ENCODE results near the gene PTBP1.

Gene PTBP1

GRCh38 chr19:831407-832369, 34.4 kb downstream of the PTBP1 start:
- Histone ChIP-seq H2BK15ac (ENCODE audit: low read length) (no peak overlapping the region), H3K18ac (ENCODE audit: low read length) (peak overlapping the region; percentile 35), H2AK5ac (ENCODE audit: low read depth, low read length) (peak overlapping the region; percentile 90), H2BK12ac (ENCODE audit: low read length) (no peak overlapping the region), H3K27me3 (ENCODE audit: control insufficient read depth in 3 of 3, insufficient read depth in 3 of 3, low read depth in 1 of 3, low read length in 3 of 3) (no peaks in the 10 kb centered on the region), H3K9ac (ENCODE audit: low read depth, low read length, poor library complexity) (no peak overlapping the region), H3K23ac (ENCODE audit: low read depth, low read length, poor library complexity) (no peak overlapping the region), H3K4me2 (ENCODE audit: insufficient read depth, low read length, poor library complexity, severe bottlenecking) (no peak overlapping the region), H3K9me3 (replicated peaks in 1 of 2; ENCODE audit: control insufficient read depth in 2 of 2, insufficient read depth in 1 of 2, low read depth in 1 of 2, low read length in 2 of 2) (no peaks in the 10 kb centered on the region), H2BK5ac (ENCODE audit: low read length) (peak overlapping the region; percentile 66), H3K4ac (ENCODE audit: low read length) (no peak overlapping the region), H3K14ac (ENCODE audit: low read length) (no peak overlapping the region), H3K36me3 (replicated peaks in 1 of 2; ENCODE audit: control insufficient read depth in 2 of 2, insufficient read depth in 2 of 2, low read length in 2 of 2) (no peaks in the 10 kb centered on the region), H4K8ac (ENCODE audit: low read depth, low read length) (no peak overlapping the region), H3K4me1 (ENCODE audit: control insufficient read depth in 2 of 2, insufficient read depth in 1 of 2, low read depth in 1 of 2, low read length in 2 of 2) (peaks cover 0 to 3% of the 10 kb centered on the region in 2 donors), H2AFZ (ENCODE audit: low read length) (no peak overlapping the region), H3K79me1 (ENCODE audit: low read depth, low read length) (no peaks in the 10 kb centered on the region), H2BK120ac (ENCODE audit: low read depth, low read length) (peak overlapping the region; percentile 61), H3K4me3 (ENCODE audit: low read length in 2 of 2) (no peak overlapping the region), H4K91ac (ENCODE audit: low read depth, low read length, poor library complexity) (no peak overlapping the region), H3K27ac (replicated peaks; ENCODE audit: low read length) (no peak overlapping the region)
- WGBS, 2 donors (ENCODE audit: extremely low coverage in 2 of 2, insufficient read length in 2 of 2, insufficient replicate concordance in 1 of 2): no CpG with 5 or more reads among the region's 38 CpGs
- no peak for DNase-seq (ENCODE audit: low spot score)

GRCh38 chr19:834216-834615, 37.0 kb downstream of the PTBP1 start:
- no peak overlapping the region for H2BK5ac ChIP-seq (ENCODE audit: low read length)
- no peak overlapping the region for H3K4ac ChIP-seq (ENCODE audit: low read length)
- WGBS, 2 donors (ENCODE audit: extremely low coverage in 2 of 2, insufficient read length in 2 of 2, insufficient replicate concordance in 1 of 2): no CpG with 5 or more reads among the region's 24 CpGs
- no peaks in the 10 kb centered on the region for H3K36me3 ChIP-seq (replicated peaks in 1 of 2; ENCODE audit: control insufficient read depth in 2 of 2, insufficient read depth in 2 of 2, low read length in 2 of 2)
- H2AFZ ChIP-seq (ENCODE audit: low read length): peak overlapping the region; percentile 66
- peak overlapping the region; percentile 92 for H2BK15ac ChIP-seq (ENCODE audit: low read length)
- H3K9me3 ChIP-seq (replicated peaks in 1 of 2; ENCODE audit: control insufficient read depth in 2 of 2, insufficient read depth in 1 of 2, low read depth in 1 of 2, low read length in 2 of 2): no peaks in the 10 kb centered on the region
- H3K14ac ChIP-seq (ENCODE audit: low read length): peak overlapping the region; percentile 82
- no peak overlapping the region for H3K27ac ChIP-seq (replicated peaks; ENCODE audit: low read length)
- no peak overlapping the region for H2AK5ac ChIP-seq (ENCODE audit: low read depth, low read length)
- peak overlapping the region; percentile 90 for H2BK12ac ChIP-seq (ENCODE audit: low read length)
- H3K4me2 ChIP-seq (ENCODE audit: insufficient read depth, low read length, poor library complexity, severe bottlenecking): no peak overlapping the region
- H3K9ac ChIP-seq (ENCODE audit: low read depth, low read length, poor library complexity): peak overlapping the region; percentile 86
- no peak overlapping the region for H3K4me3 ChIP-seq (ENCODE audit: low read length in 2 of 2)
- H4K91ac ChIP-seq (ENCODE audit: low read depth, low read length, poor library complexity): peak overlapping the region; percentile 92
- peaks cover 0 to 3% of the 10 kb centered on the region in 2 donors for H3K4me1 ChIP-seq (ENCODE audit: control insufficient read depth in 2 of 2, insufficient read depth in 1 of 2, low read depth in 1 of 2, low read length in 2 of 2)
- peak overlapping the region; percentile 65 for H3K18ac ChIP-seq (ENCODE audit: low read length)
- no peak overlapping the region for H2BK120ac ChIP-seq (ENCODE audit: low read depth, low read length)
- peaks cover 0 to 2% (median 0%) of the 10 kb centered on the region in 3 experiments for H3K27me3 ChIP-seq (ENCODE audit: control insufficient read depth in 3 of 3, insufficient read depth in 3 of 3, low read depth in 1 of 3, low read length in 3 of 3)
- H4K8ac ChIP-seq (ENCODE audit: low read depth, low read length): no peak overlapping the region
- DNase-seq (ENCODE audit: low spot score): no peak
- no peaks in the 10 kb centered on the region for H3K79me1 ChIP-seq (ENCODE audit: low read depth, low read length)
- peak overlapping the region; percentile 85 for H3K23ac ChIP-seq (ENCODE audit: low read depth, low read length, poor library complexity)

GRCh38 chr19:835210-835810, 38.1 kb downstream of the PTBP1 start:
- no peaks in the 10 kb centered on the region for H3K9me3 ChIP-seq (replicated peaks in 1 of 2; ENCODE audit: control insufficient read depth in 2 of 2, insufficient read depth in 1 of 2, low read depth in 1 of 2, low read length in 2 of 2)
- no peak overlapping the region for H3K4ac ChIP-seq (ENCODE audit: low read length)
- no peaks in the 10 kb centered on the region for H3K79me1 ChIP-seq (ENCODE audit: low read depth, low read length)
- H3K14ac ChIP-seq (ENCODE audit: low read length): no peak overlapping the region
- peak overlapping the region; percentile 77 for H2AFZ ChIP-seq (ENCODE audit: low read length)
- no peak overlapping the region for H2BK120ac ChIP-seq (ENCODE audit: low read depth, low read length)
- peaks cover 0 to 3% of the 10 kb centered on the region in 2 donors for H3K4me1 ChIP-seq (ENCODE audit: control insufficient read depth in 2 of 2, insufficient read depth in 1 of 2, low read depth in 1 of 2, low read length in 2 of 2)
- no peak overlapping the region for H3K4me2 ChIP-seq (ENCODE audit: insufficient read depth, low read length, poor library complexity, severe bottlenecking)
- H3K27me3 ChIP-seq (ENCODE audit: control insufficient read depth in 3 of 3, insufficient read depth in 3 of 3, low read depth in 1 of 3, low read length in 3 of 3): peaks cover 0 to 4% (median 0%) of the 10 kb centered on the region in 3 experiments
- no peak overlapping the region for H3K27ac ChIP-seq (replicated peaks; ENCODE audit: low read length)
- no peak overlapping the region for H3K9ac ChIP-seq (ENCODE audit: low read depth, low read length, poor library complexity)
- H3K4me3 ChIP-seq (ENCODE audit: low read length in 2 of 2): no peak overlapping the region
- no peak overlapping the region for H4K91ac ChIP-seq (ENCODE audit: low read depth, low read length, poor library complexity)
- no peak overlapping the region for H3K23ac ChIP-seq (ENCODE audit: low read depth, low read length, poor library complexity)
- no peak overlapping the region for H2BK12ac ChIP-seq (ENCODE audit: low read length)
- no peak overlapping the region for H4K8ac ChIP-seq (ENCODE audit: low read depth, low read length)
- H2BK15ac ChIP-seq (ENCODE audit: low read length): no peak overlapping the region
- H2BK5ac ChIP-seq (ENCODE audit: low read length): no peak overlapping the region
- peak overlapping the region; percentile 63 for H2AK5ac ChIP-seq (ENCODE audit: low read depth, low read length)
- H3K36me3 ChIP-seq (replicated peaks in 1 of 2; ENCODE audit: control insufficient read depth in 2 of 2, insufficient read depth in 2 of 2, low read length in 2 of 2): no peaks in the 10 kb centered on the region
- H3K18ac ChIP-seq (ENCODE audit: low read length): no peak overlapping the region
- WGBS, 2 donors (ENCODE audit: extremely low coverage in 2 of 2, insufficient read length in 2 of 2, insufficient replicate concordance in 1 of 2): no CpG with 5 or more reads among the region's 36 CpGs
- DNase-seq (ENCODE audit: low spot score): no peak
